Chondrocyte (in vitro differentiated cells): ENCODE results near the gene SPRED2. TPM values are rescaled to one million over a fixed set of nuclear protein-coding genes. Genes with fewer than 3 reads are reported as not detected.

Source experiments
- DNase-seq: peaks from one replicate; pipeline ENCODE4 v3.0.0; 2021; ENCODE audit warnings: mixed read lengths, low spot score
- H3K27ac Mint-ChIP-seq: one replicate; pipeline ENCODE4 v1.8.0; 2021; ENCODE audit warnings: mild to moderate bottlenecking, moderate library complexity, mixed read lengths; ENCODE audit not compliant: unreplicated experiment
- H3K27me3 Mint-ChIP-seq: 2 replicates; pipeline ENCODE4 v1.8.0; 2021; ENCODE audit warnings: low read depth, mixed read lengths
- H3K36me3 Mint-ChIP-seq: 2 replicates; pipeline ENCODE4 v1.8.0; 2021; ENCODE audit warnings: low read depth, mixed read lengths
- H3K4me1 Mint-ChIP-seq: 2 replicates; pipeline ENCODE4 v1.8.0; 2021; ENCODE audit warnings: low read depth, mild to moderate bottlenecking, mixed read lengths
- H3K4me3 Mint-ChIP-seq: one replicate; pipeline ENCODE4 v1.8.0; 2021; ENCODE audit warnings: mild to moderate bottlenecking, moderate library complexity, mixed read lengths; ENCODE audit not compliant: unreplicated experiment
- H3K9me3 Mint-ChIP-seq: 2 replicates; pipeline ENCODE4 v1.8.0; 2021; ENCODE audit warnings: low read depth, mixed read lengths
- CTCF ChIP-seq: fragments of 200-600 bp; sonication (generic); IDR thresholded peaks from 2 replicates; pipeline ENCODE4 v1.5.0; 2021; ENCODE audit warnings: antibody characterized with exemption, mild to moderate bottlenecking, moderate library complexity
- total RNA-seq: library from RNA; stranded (reverse); gene quantifications from 3 replicates; pipeline ENCODE4 v1.2.1, GENCODE V29; 2021

The SPRED2 gene
- total RNA-seq, 1 donor from 2014 or later: 23.1 TPM

- no peaks in the 10 kb centered on the region for H3K27me3 Mint-ChIP-seq
- H3K4me1 Mint-ChIP-seq: peaks cover 7% of the 10 kb centered on the region
- peaks cover 20% of the 10 kb centered on the region for H3K9me3 Mint-ChIP-seq
- H3K27ac Mint-ChIP-seq: no peak overlapping the region
- no peak overlapping the region for H3K4me3 Mint-ChIP-seq
- no peak for TF ChIP-seq CTCF
- no peak for DNase-seq
- H3K36me3 Mint-ChIP-seq: peaks cover 1% of the 10 kb centered on the region
Observed at GRCh38 chr2:65477590-65477989, 45.2 kb upstream of the SPRED2 start.

GRCh38 chr2:65476778-65477177 lies 44.4 kb upstream of the SPRED2 start:
- H3K9me3 Mint-ChIP-seq: peaks cover 20% of the 10 kb centered on the region
- TF ChIP-seq CTCF: no peak
- H3K27me3 Mint-ChIP-seq: no peaks in the 10 kb centered on the region
- peaks cover 7% of the 10 kb centered on the region for H3K4me1 Mint-ChIP-seq
- no peak overlapping the region for H3K4me3 Mint-ChIP-seq
- no peak overlapping the region for H3K27ac Mint-ChIP-seq
- H3K36me3 Mint-ChIP-seq: peaks cover 1% of the 10 kb centered on the region
- DNase-seq: no peak

GRCh38 chr2:65475000-65475399 lies 42.6 kb upstream of the SPRED2 start:
- H3K9me3 Mint-ChIP-seq: peaks cover 20% of the 10 kb centered on the region
- H3K27me3 Mint-ChIP-seq: no peaks in the 10 kb centered on the region
- no peak overlapping the region for H3K4me3 Mint-ChIP-seq
- no peak for TF ChIP-seq CTCF
- H3K27ac Mint-ChIP-seq: no peak overlapping the region
- peaks cover 1% of the 10 kb centered on the region for H3K36me3 Mint-ChIP-seq
- DNase-seq: no peak
- peaks cover 7% of the 10 kb centered on the region for H3K4me1 Mint-ChIP-seq

- H3K4me3 Mint-ChIP-seq: no peak overlapping the region
- no peaks in the 10 kb centered on the region for H3K27me3 Mint-ChIP-seq
- DNase-seq: no peak
- peaks cover 20% of the 10 kb centered on the region for H3K9me3 Mint-ChIP-seq
- no peak for TF ChIP-seq CTCF
- peaks cover 1% of the 10 kb centered on the region for H3K36me3 Mint-ChIP-seq
- H3K4me1 Mint-ChIP-seq: no peaks in the 10 kb centered on the region
- H3K27ac Mint-ChIP-seq: no peak overlapping the region
Observed at GRCh38 chr2:65473045-65473444, 40.6 kb upstream of the SPRED2 start.

GRCh38 chr2:65471409-65471808 lies 39.0 kb upstream of the SPRED2 start:
- Mint-ChIP-seq H3K27me3 (no peaks in the 10 kb centered on the region), H3K4me1 (no peaks in the 10 kb centered on the region), H3K27ac (no peak overlapping the region), H3K4me3 (no peak overlapping the region), H3K36me3 (peaks cover 1% of the 10 kb centered on the region), H3K9me3 (peaks cover 20% of the 10 kb centered on the region)
- no peak for TF ChIP-seq CTCF
- no peak for DNase-seq
